Vagina (tissue), 2 donors: ENCODE results near the gene SLC52A3.

ENCODE experiments used
- CTCF ChIP-seq, 3 experiments: fragments of 450-650 bp in 2 of 3; fragments of 200-600 bp in 1 of 3; sonication (generic) in 1 of 3; IDR thresholded peaks; one replicate each; pipeline ENCODE4 v1.5.1; 2017 to 2019; ENCODE audit warnings: antibody characterized with exemption in 3 of 3, mild to moderate bottlenecking in 2 of 3, moderate library complexity in 2 of 3
- POLR2A ChIP-seq, 2 donors: fragments of 450-650 bp; IDR thresholded peaks; one replicate each; pipeline ENCODE4 v1.6.1; 2017; ENCODE audit warnings: antibody characterized with exemption in 2 of 2, mild to moderate bottlenecking in 2 of 2, moderate library complexity in 2 of 2

GRCh38 chr20:815226-815625 lies 46.9 kb upstream of the SLC52A3 start:
- TF ChIP-seq CTCF (IDR thresholded peaks at IDR 0.05) (no peak), POLR2A (IDR thresholded peaks at IDR 0.05) (no peak)
